Measurements from ENCODE around the gene SPATA45.

The SPATA45 gene

DNA sequence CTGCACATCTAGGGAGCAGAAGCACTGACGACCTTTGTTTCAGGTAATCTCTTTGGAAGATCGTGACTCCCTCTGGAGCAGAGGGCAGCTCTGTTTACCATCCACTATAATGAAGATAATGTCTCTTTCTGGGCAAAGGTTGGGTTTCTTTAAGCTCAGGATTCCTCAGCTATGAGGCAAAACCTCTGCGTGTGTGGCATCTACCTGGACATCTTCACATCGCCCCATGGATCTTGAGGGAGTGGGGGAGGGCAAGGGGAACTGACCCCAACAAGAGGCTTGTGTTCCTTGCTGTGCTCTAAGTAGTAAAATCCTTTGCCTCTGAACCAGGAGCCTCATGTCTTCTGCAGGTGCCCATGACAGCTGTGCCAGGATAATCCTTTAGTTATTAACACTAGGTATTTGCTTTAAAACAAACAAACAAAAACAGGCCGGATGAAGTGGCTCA lies 19.6 kb downstream of the SPATA45 start:
- H3K4me3 ChIP-seq (replicated peaks; ENCODE audit: low read depth, low read length) = no peak overlapping the region
- DNase-seq (ENCODE audit: low read depth) = no peak
- TF ChIP-seq, protein P1, sequence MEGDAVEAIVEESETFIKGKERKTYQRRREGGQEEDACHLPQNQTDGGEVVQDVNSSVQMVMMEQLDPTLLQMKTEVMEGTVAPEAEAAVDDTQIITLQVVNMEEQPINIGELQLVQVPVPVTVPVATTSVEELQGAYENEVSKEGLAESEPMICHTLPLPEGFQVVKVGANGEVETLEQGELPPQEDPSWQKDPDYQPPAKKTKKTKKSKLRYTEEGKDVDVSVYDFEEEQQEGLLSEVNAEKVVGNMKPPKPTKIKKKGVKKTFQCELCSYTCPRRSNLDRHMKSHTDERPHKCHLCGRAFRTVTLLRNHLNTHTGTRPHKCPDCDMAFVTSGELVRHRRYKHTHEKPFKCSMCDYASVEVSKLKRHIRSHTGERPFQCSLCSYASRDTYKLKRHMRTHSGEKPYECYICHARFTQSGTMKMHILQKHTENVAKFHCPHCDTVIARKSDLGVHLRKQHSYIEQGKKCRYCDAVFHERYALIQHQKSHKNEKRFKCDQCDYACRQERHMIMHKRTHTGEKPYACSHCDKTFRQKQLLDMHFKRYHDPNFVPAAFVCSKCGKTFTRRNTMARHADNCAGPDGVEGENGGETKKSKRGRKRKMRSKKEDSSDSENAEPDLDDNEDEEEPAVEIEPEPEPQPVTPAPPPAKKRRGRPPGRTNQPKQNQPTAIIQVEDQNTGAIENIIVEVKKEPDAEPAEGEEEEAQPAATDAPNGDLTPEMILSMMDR (IDR thresholded peaks at IDR 0.05; ENCODE audit: low read length, missing control alignments) = no peak

- TF ChIP-seq, protein P1 (IDR thresholded peaks at IDR 0.05; ENCODE audit: low read length, missing control alignments) = no peak
- no peak for DNase-seq (ENCODE audit: low read depth)
- no peak overlapping the region for H3K4me3 ChIP-seq (replicated peaks; ENCODE audit: low read depth, low read length)
These were observed 20.2 kb downstream of the SPATA45 start for GRCh38 chr1:212827171-212827776.

DNA sequence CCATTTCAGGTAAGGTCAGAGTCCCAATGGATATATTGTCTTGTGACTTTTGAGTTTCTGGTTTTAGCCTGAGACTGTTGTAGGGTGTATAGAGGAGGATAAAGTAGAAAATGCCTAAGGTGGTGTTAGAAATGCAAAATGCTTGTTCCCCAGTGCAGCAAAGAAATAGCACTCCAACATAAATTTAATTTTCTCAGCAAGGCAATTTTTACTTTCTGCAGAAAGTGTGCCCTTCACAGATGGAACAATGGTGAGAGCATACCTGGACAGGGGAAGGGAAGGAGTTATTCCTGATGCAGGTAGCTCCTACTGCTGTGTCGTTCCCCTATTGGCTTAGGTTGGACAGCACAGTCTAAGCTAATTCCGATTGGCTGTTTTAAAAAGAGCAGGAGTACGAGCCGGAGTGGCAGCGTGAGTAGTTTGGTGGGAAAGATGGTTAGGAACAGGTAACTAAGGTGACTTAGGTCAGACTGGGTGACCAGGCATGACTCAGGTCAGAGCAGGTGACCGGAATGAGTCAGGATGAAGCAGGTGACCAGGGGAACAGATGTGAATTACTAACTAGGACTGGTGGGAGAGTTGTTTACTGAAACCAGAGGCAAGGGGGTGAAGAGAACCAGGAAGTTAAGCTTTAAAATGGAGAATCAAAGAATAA lies 21.5 kb downstream of the SPATA45 start:
- H3K4me3 ChIP-seq (replicated peaks; ENCODE audit: low read depth, low read length) = no peak overlapping the region
- TF ChIP-seq, protein P1 (IDR thresholded peaks at IDR 0.05; ENCODE audit: low read length, missing control alignments) = no peak
- DNase-seq (ENCODE audit: low read depth) = no peak

GRCh38 chr1:212824201-212824600 lies 23.2 kb downstream of the SPATA45 start:
- no peak overlapping the region for H3K4me3 ChIP-seq (replicated peaks; ENCODE audit: low read depth, low read length)
- TF ChIP-seq, protein P1 (IDR thresholded peaks at IDR 0.05; ENCODE audit: low read length, missing control alignments) = no peak
- no peak for DNase-seq (ENCODE audit: low read depth)

- no peak overlapping the region for H3K4me3 ChIP-seq (replicated peaks; ENCODE audit: low read depth, low read length)
- TF ChIP-seq, protein P1 (IDR thresholded peaks at IDR 0.05; ENCODE audit: low read length, missing control alignments) = no peak
- DNase-seq (ENCODE audit: low read depth) = no peak
These were observed 24.5 kb downstream of the SPATA45 start for GRCh38 chr1:212822956-212823355.

DNA sequence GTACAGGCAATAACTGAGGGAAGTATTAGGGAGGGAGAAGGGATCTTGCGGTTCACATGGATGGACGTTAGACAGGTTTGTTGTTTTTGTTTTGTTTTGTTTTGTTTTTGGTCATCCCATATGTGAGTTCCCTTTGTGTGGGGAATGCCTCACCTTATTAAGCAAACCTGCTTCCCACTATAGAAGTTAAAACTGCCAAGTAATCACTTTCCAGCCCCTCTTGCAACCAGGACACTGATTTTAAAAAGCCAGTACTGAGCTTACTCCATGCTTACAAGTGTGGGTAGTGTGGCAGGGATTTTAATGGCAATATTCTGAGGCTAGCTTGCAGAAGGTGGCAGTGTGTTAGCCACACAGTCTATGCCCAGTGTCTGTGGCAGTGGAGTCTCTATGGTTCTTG lies 26.5 kb downstream of the SPATA45 start:
- no peak overlapping the region for H3K4me3 ChIP-seq (replicated peaks; ENCODE audit: low read depth, low read length)
- TF ChIP-seq, protein P1 (IDR thresholded peaks at IDR 0.05; ENCODE audit: low read length, missing control alignments) = no peak
- DNase-seq (ENCODE audit: low read depth) = no peak

DNA sequence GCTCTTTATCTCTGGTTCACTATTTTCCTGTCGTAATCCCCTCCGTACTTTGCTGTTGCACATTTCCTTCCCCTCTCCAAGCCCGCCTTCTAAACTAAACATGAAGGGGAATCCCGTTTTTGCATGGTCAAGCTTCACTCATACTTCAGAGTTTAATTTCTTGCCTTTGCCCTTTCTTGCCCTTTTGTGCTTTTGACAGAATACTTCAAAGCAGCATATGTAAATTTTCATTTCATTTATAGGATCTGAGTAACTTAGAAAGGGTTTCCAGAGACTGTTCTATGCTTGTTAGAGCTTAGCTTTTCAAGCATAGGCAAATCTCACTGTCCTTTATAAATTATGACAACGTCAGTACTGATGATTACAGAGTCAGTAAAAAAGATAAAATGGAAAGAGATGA lies 27.7 kb downstream of the SPATA45 start:
- TF ChIP-seq, protein P1 (IDR thresholded peaks at IDR 0.05; ENCODE audit: low read length, missing control alignments) = no peak
- peak; percentile 61 for DNase-seq (ENCODE audit: low read depth)
- no peak overlapping the region for H3K4me3 ChIP-seq (replicated peaks; ENCODE audit: low read depth, low read length)

All from fibroblast of pulmonary artery (primary cell).